ENCODE measurements around the gene MARCHF10. TPM values are rescaled to one million over a fixed set of nuclear protein-coding genes. Genes with fewer than 3 reads are reported as not detected.

Gene MARCHF10
- total and polyA plus RNA-seq, 3 donors from 2014 or later: 61.5 to 266 (median 118) TPM

DNA sequence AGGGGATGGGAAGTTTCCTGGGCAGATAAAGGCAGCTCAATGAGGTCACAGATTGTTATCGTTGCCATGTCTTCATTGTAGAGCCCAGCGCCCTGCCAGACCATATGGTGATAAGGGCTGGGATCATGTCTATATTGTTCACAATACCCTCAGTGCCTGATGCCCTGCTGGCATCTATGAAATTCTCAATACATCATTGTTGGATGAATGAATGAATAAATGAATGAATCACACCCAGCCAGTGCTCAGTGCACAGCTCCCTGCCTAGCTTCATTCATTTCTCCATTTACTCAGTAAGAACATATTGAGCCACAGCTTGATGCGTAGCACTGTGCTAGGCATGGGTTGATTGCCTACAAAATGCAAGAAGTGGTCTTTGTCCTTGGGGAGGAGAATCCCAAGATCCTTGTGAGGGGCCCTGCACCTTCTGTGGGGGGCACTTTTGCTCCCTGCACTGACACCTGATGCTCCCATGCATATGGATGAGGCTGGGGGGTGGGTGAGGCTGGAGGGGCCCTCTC lies 150.9 kb downstream of the MARCHF10 start:
- TF ChIP-seq POLR2A (IDR thresholded peaks at IDR 0.05): no peak
- TF ChIP-seq, protein P1, sequence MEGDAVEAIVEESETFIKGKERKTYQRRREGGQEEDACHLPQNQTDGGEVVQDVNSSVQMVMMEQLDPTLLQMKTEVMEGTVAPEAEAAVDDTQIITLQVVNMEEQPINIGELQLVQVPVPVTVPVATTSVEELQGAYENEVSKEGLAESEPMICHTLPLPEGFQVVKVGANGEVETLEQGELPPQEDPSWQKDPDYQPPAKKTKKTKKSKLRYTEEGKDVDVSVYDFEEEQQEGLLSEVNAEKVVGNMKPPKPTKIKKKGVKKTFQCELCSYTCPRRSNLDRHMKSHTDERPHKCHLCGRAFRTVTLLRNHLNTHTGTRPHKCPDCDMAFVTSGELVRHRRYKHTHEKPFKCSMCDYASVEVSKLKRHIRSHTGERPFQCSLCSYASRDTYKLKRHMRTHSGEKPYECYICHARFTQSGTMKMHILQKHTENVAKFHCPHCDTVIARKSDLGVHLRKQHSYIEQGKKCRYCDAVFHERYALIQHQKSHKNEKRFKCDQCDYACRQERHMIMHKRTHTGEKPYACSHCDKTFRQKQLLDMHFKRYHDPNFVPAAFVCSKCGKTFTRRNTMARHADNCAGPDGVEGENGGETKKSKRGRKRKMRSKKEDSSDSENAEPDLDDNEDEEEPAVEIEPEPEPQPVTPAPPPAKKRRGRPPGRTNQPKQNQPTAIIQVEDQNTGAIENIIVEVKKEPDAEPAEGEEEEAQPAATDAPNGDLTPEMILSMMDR (IDR thresholded peaks at IDR 0.05): no peak
- H3K4me1 ChIP-seq: peaks cover 49% of the 10 kb centered on the region
- no peak overlapping the region for H3K4me3 ChIP-seq
- no peaks in the 10 kb centered on the region for H3K9me3 ChIP-seq
- no peak overlapping the region for H3K27ac ChIP-seq
- no peaks in the 10 kb centered on the region for H3K36me3 ChIP-seq (ENCODE audit: low read depth, missing control alignments)
- 89 to 99% methylated on average over 2 to 3 of the region's 3 CpGs for WGBS, 2 donors
- intact Hi-C loops (cut with DNase I; ENCODE audit: low total_unique reads): no loop called here
- no peaks in the 10 kb centered on the region for H3K27me3 ChIP-seq
- no peak for DNase-seq

DNA sequence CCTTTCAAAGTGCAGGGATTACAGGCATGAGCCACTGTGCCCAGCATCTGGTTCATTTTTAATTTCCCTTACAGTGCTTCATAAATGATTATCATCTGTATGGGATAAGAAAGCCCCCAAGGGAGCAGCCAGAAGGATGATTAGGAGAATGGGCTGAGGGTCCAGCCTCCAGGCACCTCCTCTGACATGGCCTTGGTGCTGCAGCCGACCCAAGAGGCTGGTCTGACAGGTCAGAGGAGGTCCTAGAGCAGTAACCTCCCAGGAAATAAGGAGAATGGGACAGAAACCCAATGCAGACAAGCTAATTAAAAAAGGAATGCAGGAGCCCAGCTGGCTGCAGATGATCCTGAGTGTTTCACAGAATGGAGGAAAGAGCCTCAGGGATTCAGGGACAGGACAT lies 151.7 kb downstream of the MARCHF10 start:
- TF ChIP-seq POLR2A (IDR thresholded peaks at IDR 0.05): no peak
- H3K9me3 ChIP-seq: no peaks in the 10 kb centered on the region
- no peak overlapping the region for H3K4me3 ChIP-seq
- H3K36me3 ChIP-seq (ENCODE audit: low read depth, missing control alignments): no peaks in the 10 kb centered on the region
- no peaks in the 10 kb centered on the region for H3K27me3 ChIP-seq
- peaks cover 52% of the 10 kb centered on the region for H3K4me1 ChIP-seq
- no peak overlapping the region for H3K27ac ChIP-seq
- DNase-seq: no peak
- WGBS, 2 donors: 30 to 33% methylated on average over 1 of the region's 1 CpG
- intact Hi-C loops (cut with DNase I; ENCODE audit: low total_unique reads): no loop called here

DNA sequence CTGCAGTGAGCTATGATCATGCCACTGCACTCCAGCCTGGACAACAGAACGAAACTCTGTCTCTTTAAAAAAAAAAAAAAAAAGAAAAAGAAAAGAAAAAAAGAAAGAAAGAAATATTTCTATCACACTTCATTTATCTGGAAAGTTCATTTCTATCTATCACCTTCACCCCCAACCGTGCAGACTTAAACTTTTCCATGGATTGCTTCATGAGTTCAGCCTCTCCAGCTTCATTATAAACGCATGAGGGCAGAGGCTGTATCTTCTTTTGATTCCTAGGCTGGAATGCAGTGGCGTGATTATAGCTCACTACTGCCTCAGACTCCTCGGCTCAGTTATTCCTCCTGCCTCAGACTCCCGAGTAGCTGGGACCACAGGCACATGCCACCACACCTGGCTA lies 152.5 kb downstream of the MARCHF10 start:
- 52 to 63% methylated on average over 6 of the region's 6 CpGs for WGBS, 2 donors
- intact Hi-C loops (cut with DNase I; ENCODE audit: low total_unique reads): no loop called here
- Histone ChIP-seq H3K9me3 (no peaks in the 10 kb centered on the region), H3K4me3 (no peak overlapping the region), H3K36me3 (ENCODE audit: low read depth, missing control alignments) (no peaks in the 10 kb centered on the region), H3K27me3 (no peaks in the 10 kb centered on the region), H3K4me1 (peaks cover 52% of the 10 kb centered on the region), H3K27ac (no peak overlapping the region)
- no peak for TF ChIP-seq POLR2A (IDR thresholded peaks at IDR 0.05)
- TF ChIP-seq, protein P1 (IDR thresholded peaks at IDR 0.05): no peak
- no peak for DNase-seq

DNA sequence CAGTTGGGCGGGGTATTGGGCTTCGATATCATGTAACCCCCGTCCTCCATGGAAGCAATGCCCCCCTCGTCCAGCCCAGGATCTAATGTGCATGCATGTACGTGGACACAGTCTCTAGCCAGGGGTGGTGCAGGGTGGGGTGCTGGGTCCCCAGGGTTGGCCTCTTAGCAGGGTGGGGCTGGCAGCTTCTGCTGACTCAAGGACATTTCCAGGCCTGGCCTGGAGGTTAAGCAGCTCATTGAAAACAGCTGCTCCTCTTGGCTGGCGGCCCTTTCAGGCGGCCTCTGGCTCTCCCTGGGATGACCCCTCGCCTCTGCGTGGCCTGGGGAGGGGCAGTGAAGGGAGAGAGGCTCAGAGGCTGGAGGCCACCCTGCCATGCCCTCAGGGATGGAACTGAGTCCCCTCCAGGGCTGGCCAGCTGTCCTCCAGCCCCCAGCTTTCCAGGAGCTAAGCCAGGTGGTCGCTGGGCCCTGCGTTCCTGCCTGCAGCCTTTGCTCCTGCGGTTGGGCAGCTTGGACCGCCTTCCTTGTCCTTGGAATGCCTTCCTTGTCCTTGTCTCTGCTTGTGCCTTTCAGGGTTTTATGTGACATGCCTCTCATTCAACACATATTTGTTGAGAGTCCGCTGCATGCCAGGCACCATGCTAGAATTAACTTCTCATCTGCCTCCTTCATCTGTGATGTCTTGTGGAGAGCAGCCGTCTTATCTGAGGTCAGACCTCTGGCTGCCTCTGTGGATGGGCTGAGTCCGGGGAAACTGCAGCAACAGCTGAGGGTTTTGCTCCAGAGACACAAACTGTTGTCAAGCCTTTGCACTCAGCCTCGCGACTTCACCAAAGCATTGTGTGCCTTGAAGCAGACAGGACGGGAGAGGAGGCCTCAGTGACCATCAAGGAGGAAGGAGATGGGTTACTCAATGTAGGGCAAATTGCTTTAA lies 154.0 kb downstream of the MARCHF10 start:
- peaks cover 52% of the 10 kb centered on the region for H3K4me1 ChIP-seq
- H3K36me3 ChIP-seq (ENCODE audit: low read depth, missing control alignments): no peaks in the 10 kb centered on the region
- H3K27me3 ChIP-seq: no peaks in the 10 kb centered on the region
- TF ChIP-seq POLR2A (IDR thresholded peaks at IDR 0.05): no peak
- TF ChIP-seq, protein P1 (IDR thresholded peaks at IDR 0.05): no peak
- H3K4me3 ChIP-seq: no peak overlapping the region
- no peaks in the 10 kb centered on the region for H3K9me3 ChIP-seq
- 19 to 38% methylated on average over 18 to 19 of the region's 19 CpGs for WGBS, 2 donors
- no peak overlapping the region for H3K27ac ChIP-seq
- intact Hi-C loops (cut with DNase I; ENCODE audit: low total_unique reads): no loop called here
- DNase-seq: peak; percentile 62

DNA sequence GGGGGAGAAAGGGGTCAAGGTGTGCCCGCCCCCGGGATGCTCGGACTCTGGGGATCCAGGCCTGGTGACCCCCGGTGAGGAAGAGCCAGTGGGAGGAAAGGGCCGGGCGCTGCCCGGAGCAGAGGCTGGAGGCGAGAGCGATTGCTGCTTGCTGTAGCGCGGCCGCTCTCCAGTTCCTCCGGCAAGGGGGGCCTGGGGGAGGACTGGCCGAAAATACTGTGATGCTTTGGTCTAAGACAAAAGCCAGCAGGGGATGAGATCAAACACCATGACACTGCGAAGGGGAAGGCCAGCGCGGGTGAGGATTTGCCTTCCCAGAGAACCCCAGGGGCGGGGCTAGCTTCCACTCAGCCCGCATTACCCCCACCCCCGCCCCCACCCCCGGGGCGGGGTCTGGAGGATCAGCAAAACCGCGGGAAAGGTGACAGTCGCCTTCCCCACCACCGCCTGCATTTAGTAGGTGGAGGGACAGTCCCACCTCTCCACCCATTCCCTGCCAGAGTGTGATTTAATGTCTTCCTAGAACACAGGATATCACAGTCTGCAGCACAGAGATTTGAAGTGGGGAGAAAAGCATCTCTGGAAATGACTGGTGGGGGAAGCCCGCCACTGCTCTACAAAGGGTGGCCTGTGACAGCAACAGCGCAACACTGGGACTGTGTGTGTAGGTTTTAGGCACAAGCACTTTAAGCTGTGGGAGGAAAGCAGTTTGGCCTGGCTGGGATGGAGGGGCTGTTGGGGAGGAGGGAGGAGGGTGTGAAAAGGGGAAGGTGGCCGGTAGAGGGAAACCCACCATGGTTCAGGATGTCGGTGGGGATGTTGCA lies 154.9 kb downstream of the MARCHF10 start:
- H3K9me3 ChIP-seq: no peaks in the 10 kb centered on the region
- no peaks in the 10 kb centered on the region for H3K27me3 ChIP-seq
- peak overlapping the region in 1 of 2 donors; percentile 24 for H3K27ac ChIP-seq
- H3K4me3 ChIP-seq: peak overlapping the region; percentile 36 to 44
- intact Hi-C loops (cut with DNase I; ENCODE audit: low total_unique reads): no loop called here
- peaks cover 47% of the 10 kb centered on the region for H3K4me1 ChIP-seq
- 3% methylated on average over 14 to 30 of the region's 30 CpGs for WGBS, 2 donors
- TF ChIP-seq, protein P1 (IDR thresholded peaks at IDR 0.05): no peak
- no peak for TF ChIP-seq POLR2A (IDR thresholded peaks at IDR 0.05)
- peak; percentile 44 for DNase-seq
- H3K36me3 ChIP-seq (ENCODE audit: low read depth, missing control alignments): no peaks in the 10 kb centered on the region

Measured in testis (tissue), 3 donors.